GM12878 (cell line): Measurements from ENCODE around the gene ARHGEF1. TPM values are rescaled to one million over a fixed set of nuclear protein-coding genes. Genes with fewer than 3 reads are reported as not detected.

ENCODE experiments used
- ATF2 ChIP-seq: IDR thresholded peaks from 2 replicates; pipeline ENCODE4 v1.6.1; 2012; ENCODE audit warnings: low read length, inconsistent platforms
- CHD1 ChIP-seq: IDR thresholded peaks from 2 replicates; pipeline ENCODE4 v1.6.1; 2012; ENCODE audit warnings: low read depth, low read length, improper control_type of control experiment
- FOXM1 ChIP-seq: IDR thresholded peaks from 2 replicates; pipeline ENCODE4 v1.6.1; 2012; ENCODE audit warnings: low read depth, mild to moderate bottlenecking, inconsistent platforms, low read length, moderate library complexity
- HSF1 ChIP-seq: fragments of 150-350 bp; IDR thresholded peaks from 2 replicates; pipeline ENCODE4 v1.6.1; 2014; ENCODE audit warnings: mild to moderate bottlenecking, low read depth, low read length
- IRF5 ChIP-seq: fragments of 450-650 bp; IDR thresholded peaks from 2 replicates; pipeline ENCODE4 v1.6.1; 2017; ENCODE audit warnings: borderline replicate concordance
- JUND ChIP-seq: IDR thresholded peaks from 2 replicates; pipeline ENCODE4 v1.6.1; 2012; ENCODE audit warnings: low read depth, mild to moderate bottlenecking, low read length, improper control_type of control experiment, moderate library complexity
- NFYA ChIP-seq: IDR thresholded peaks from 2 replicates; pipeline ENCODE4 v1.6.1; 2011; ENCODE audit warnings: low read depth, mild to moderate bottlenecking, low read length, improper control_type of control experiment, borderline replicate concordance
- RFX5 ChIP-seq: IDR thresholded peaks from 2 replicates; pipeline ENCODE4 v1.6.1; 2011; ENCODE audit warnings: low read depth, low read length, improper control_type of control experiment
- STAT1 ChIP-seq: fragments of 450-650 bp; conservative IDR thresholded peaks from 2 replicates; pipeline ENCODE4 v1.6.1; 2014; ENCODE audit warnings: antibody characterized with exemption, mild to moderate bottlenecking
- TAF1 ChIP-seq: IDR thresholded peaks from 2 replicates; pipeline ENCODE4 v1.6.1; 2011; ENCODE audit warnings: mild to moderate bottlenecking, low read depth, low read length, borderline replicate concordance
- TCF7 ChIP-seq: IDR thresholded peaks from 2 replicates; pipeline ENCODE4 v1.6.1; 2014; ENCODE audit warnings: antibody characterized with exemption, borderline replicate concordance
- ZBED1 ChIP-seq: IDR thresholded peaks from 2 replicates; pipeline ENCODE4 v1.6.1; 2016; ENCODE audit warnings: borderline replicate concordance
- ZBTB11 ChIP-seq: fragments of 450-650 bp; formaldehyde crosslinking; IDR thresholded peaks from 2 replicates; pipeline ENCODE4 v1.5.0; 2022; ENCODE audit warnings: mild to moderate bottlenecking, missing genetic modification characterization
- ZNF384 ChIP-seq: IDR thresholded peaks from 2 replicates; pipeline ENCODE4 v1.6.1; 2012; ENCODE audit warnings: low read depth, mild to moderate bottlenecking, low read length, improper control_type of control experiment, borderline replicate concordance
- ZNF592 ChIP-seq: fragments of 450-650 bp; IDR thresholded peaks from 2 replicates; pipeline ENCODE4 v1.6.1; 2017; ENCODE audit warnings: mild to moderate bottlenecking, moderate library complexity
- polyA plus RNA-seq, 11 experiments: library from polyadenylated mRNA; depleted of rRNA in 4 of 11; unstranded in 6 of 11; stranded (reverse) in 5 of 11; fragments of >200 nt; fragmentation: Nextera tagmentation in 4 of 11; fragmentation: Illumina TruSeq in 1 of 11; extraction: Ambion mirVana in 4 of 11; extraction: Trizol in 1 of 11; gene quantifications; 1 replicate in 1 of 11; 2 replicates in 10 of 11; pipeline versions ENCODE4 v1.2.1 to v1.2.3, GENCODE V29; 2011 to 2016; ENCODE audit warnings: inconsistent platforms in 2 of 11, missing spikeins in 2 of 11, low read depth in 1 of 11
- total RNA-seq, 4 experiments: library from RNA; depleted of rRNA in 3 of 4; stranded (reverse); fragments of >200 nt in 3 of 4; fragmentation: Illumina TruSeq in 1 of 4; extraction: Trizol in 1 of 4; gene quantifications; 2 replicates each; pipeline versions ENCODE4 v1.2.1 to v1.2.3, GENCODE V29; 2013 to 2021

ARHGEF1 gene
- total and polyA plus RNA-seq, 10 of the 15 experiments (the other 5 are each of a cell fraction or from before 2014, with no cell fraction given): 1.2 to 207 (median 53.9) TPM

GRCh38 chr19:41876847-41877832 is 5.8 kb upstream of the ARHGEF1 start, which contains the start of gene CD79A (continued):
- TF ChIP-seq IRF5 (no peak), CHD1 (peak; percentile 67; the same call in 1 of the 2 replicates), ZBTB11 (CRISPR knock-in tag) (no peak), NFYA (no peak), ZBED1 (peak; percentile 44; the same call in 1 of the 2 replicates), FOXM1 (peak; percentile 76; the same call in 1 of the 2 replicates), ATF2 (no peak; the same call in 1 of the 2 replicates), JUND (peak; percentile 16; the same call in 1 of the 2 replicates), STAT1 (no peak), HSF1 (no peak), ZNF384 (no peak), TAF1 (peak; percentile 50; the same call in 1 of the 2 replicates), TCF7 (no peak), ZNF592 (no peak), RFX5 (no peak)
